Measurements from ENCODE around the gene GIN1. TPM values are rescaled to one million over a fixed set of nuclear protein-coding genes. Genes with fewer than 3 reads are reported as not detected.
"Not testable (repeated sequence)": the region's sequence is repeated elsewhere in the genome, so short reads cannot be mapped to it uniquely, and the experiment has no call there.

GIN1 gene, protein sequence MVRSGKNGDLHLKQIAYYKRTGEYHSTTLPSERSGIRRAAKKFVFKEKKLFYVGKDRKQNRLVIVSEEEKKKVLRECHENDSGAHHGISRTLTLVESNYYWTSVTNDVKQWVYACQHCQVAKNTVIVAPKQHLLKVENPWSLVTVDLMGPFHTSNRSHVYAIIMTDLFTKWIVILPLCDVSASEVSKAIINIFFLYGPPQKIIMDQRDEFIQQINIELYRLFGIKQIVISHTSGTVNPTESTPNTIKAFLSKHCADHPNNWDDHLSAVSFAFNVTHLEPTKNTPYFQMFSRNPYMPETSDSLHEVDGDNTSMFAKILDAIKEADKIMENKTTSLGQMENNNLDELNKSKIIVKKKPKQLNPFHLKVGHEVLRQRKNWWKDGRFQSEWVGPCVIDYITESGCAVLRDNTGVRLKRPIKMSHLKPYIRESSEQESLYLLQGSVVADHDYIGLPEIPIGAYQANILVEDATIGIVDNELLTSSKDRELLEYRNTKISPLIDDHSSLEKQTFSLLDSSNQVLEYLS
- 1 to 10 TPM; 5.6 to 8.5 TPM for total RNA-seq

GRCh38 chr5:103119765-103120606 is at the start of gene GIN1, which contains the start of gene PPIP5K2:
GIN1 (minus strand) TSS chr5:103120138; CDS start chr5:103108707, 11,431 bp downstream.
PPIP5K2 (plus strand) TSS chr5:103120301; CDS start chr5:103129590, 9,289 bp downstream.
- no peaks in the 10 kb centered on the region for H3K9me3 Mint-ChIP-seq
- peaks cover 24% of the 10 kb centered on the region for H3K4me1 Mint-ChIP-seq
- peak within 1 kb of the TSS; percentile 87 for H3K4me3 Mint-ChIP-seq

DNA sequence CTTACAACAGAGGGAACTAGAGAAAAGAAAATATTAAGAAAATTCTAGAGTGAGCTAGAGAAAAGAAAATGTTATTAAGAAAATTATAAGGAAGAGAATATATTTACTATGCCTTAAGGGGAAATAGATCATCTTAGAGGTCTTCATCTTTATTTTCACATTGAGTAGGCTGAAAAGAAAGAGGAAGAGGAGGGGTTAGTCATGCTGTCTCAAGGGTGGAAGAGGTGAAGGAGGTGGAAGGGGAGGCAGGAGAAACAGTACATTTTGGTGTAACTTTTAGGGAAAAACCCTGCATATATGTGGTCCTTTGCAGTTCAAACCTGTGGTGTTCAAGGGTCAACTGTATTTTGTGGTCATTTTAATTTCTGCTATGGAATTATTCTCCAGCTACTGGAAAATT is 46.8 kb upstream of the GIN1 start:
- Mint-ChIP-seq H3K4me1 (no peaks in the 10 kb centered on the region), H3K27ac (no peak overlapping the region), H3K36me3 (ENCODE audit: low read depth) (peaks cover 62% of the 10 kb centered on the region), H3K9me3 (no peaks in the 10 kb centered on the region), H3K27me3 (no peaks in the 10 kb centered on the region), H3K4me3 (no peak overlapping the region)
- no peak for ATAC-seq (replicated peaks)

More at GRCh38 chr5:103119765-103120606, at the start of gene GIN1, which contains the start of gene PPIP5K2:
- Mint-ChIP-seq H3K27me3 (no peaks in the 10 kb centered on the region), H3K36me3 (ENCODE audit: low read depth) (peaks cover 5% of the 10 kb centered on the region), H3K27ac (peak within 1 kb of the TSS; percentile 97)
- ATAC-seq (replicated peaks) = peak; percentile 93

- Mint-ChIP-seq H3K9me3 (no peaks in the 10 kb centered on the region), H3K4me1 (no peaks in the 10 kb centered on the region), H3K27me3 (no peaks in the 10 kb centered on the region), H3K36me3 (ENCODE audit: low read depth) (peaks cover 58% of the 10 kb centered on the region), H3K27ac (no peak overlapping the region), H3K4me3 (no peak overlapping the region)
- no peak for ATAC-seq (replicated peaks)
Measured at GRCh38 chr5:103151156-103151555, 31.2 kb upstream of the GIN1 start.

GRCh38 chr5:103148213-103148612 is 28.3 kb upstream of the GIN1 start:
- Mint-ChIP-seq H3K27ac (no peak overlapping the region), H3K9me3 (no peaks in the 10 kb centered on the region), H3K36me3 (ENCODE audit: low read depth) (peaks cover 30% of the 10 kb centered on the region), H3K4me3 (no peak overlapping the region), H3K4me1 (no peaks in the 10 kb centered on the region), H3K27me3 (no peaks in the 10 kb centered on the region)
- no peak for ATAC-seq (replicated peaks)

- Mint-ChIP-seq H3K4me3 (no peak overlapping the region), H3K27me3 (no peaks in the 10 kb centered on the region), H3K36me3 (ENCODE audit: low read depth) (peaks cover 31% of the 10 kb centered on the region), H3K9me3 (no peaks in the 10 kb centered on the region), H3K4me1 (no peaks in the 10 kb centered on the region), H3K27ac (no peak overlapping the region)
- ATAC-seq (replicated peaks) = no peak
Measured at GRCh38 chr5:103145196-103145595, 25.3 kb upstream of the GIN1 start.

DNA sequence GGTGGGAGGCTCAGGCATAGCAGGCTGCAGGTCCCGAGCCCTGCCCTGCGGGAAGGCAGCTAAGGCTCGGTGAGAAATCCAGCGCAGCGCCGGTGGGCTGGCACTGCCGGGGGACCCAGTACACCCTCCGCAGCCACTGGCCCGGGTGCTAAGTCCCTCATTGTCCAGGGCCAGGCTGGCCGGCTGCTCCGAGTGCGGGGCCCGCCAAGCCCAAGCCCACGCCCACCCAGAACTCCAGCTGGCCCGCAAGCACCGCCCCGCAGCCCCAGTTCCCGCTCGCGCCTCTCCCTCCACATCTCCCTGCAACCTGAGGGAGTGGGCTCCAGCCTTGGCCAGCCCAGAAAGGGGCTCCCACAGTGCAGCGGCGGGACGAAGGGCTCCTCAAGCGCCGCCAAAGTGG is 22.2 kb upstream of the GIN1 start:
- H3K27ac Mint-ChIP-seq; ATAC-seq (replicated peaks); H3K4me3 Mint-ChIP-seq; H3K9me3 Mint-ChIP-seq; H3K27me3 Mint-ChIP-seq; H3K4me1 Mint-ChIP-seq: not testable (repeated sequence)
- peaks cover 37% of the 10 kb centered on the region for H3K36me3 Mint-ChIP-seq (ENCODE audit: low read depth)

- ATAC-seq (replicated peaks) = peak; percentile 91
- no peak overlapping the region for H3K4me3 Mint-ChIP-seq
- peaks cover 35% of the 10 kb centered on the region for H3K36me3 Mint-ChIP-seq (ENCODE audit: low read depth)
- no peak overlapping the region for H3K27ac Mint-ChIP-seq
- peaks cover 3% of the 10 kb centered on the region for H3K4me1 Mint-ChIP-seq
- no peaks in the 10 kb centered on the region for H3K9me3 Mint-ChIP-seq
- H3K27me3 Mint-ChIP-seq = no peaks in the 10 kb centered on the region
Measured at GRCh38 chr5:103139264-103139865, 19.4 kb upstream of the GIN1 start.

GRCh38 chr5:103138202-103138690 is 18.3 kb upstream of the GIN1 start:
- peaks cover 4% of the 10 kb centered on the region for H3K4me1 Mint-ChIP-seq
- no peak for ATAC-seq (replicated peaks)
- H3K27ac Mint-ChIP-seq = no peak overlapping the region
- no peaks in the 10 kb centered on the region for H3K27me3 Mint-ChIP-seq
- no peaks in the 10 kb centered on the region for H3K9me3 Mint-ChIP-seq
- no peak overlapping the region for H3K4me3 Mint-ChIP-seq
- H3K36me3 Mint-ChIP-seq (ENCODE audit: low read depth) = peaks cover 35% of the 10 kb centered on the region

- Mint-ChIP-seq H3K4me1 (peaks cover 15% of the 10 kb centered on the region), H3K27me3 (no peaks in the 10 kb centered on the region), H3K36me3 (ENCODE audit: low read depth) (peaks cover 40% of the 10 kb centered on the region), H3K9me3 (no peaks in the 10 kb centered on the region), H3K4me3 (no peak overlapping the region), H3K27ac (peak overlapping the region; percentile 65)
- no peak for ATAC-seq (replicated peaks)
Measured at GRCh38 chr5:103135461-103135860, 15.5 kb upstream of the GIN1 start.

GRCh38 chr5:103133231-103133630 is 13.3 kb upstream of the GIN1 start:
- peaks cover 19% of the 10 kb centered on the region for H3K4me1 Mint-ChIP-seq
- H3K36me3 Mint-ChIP-seq (ENCODE audit: low read depth) = peaks cover 31% of the 10 kb centered on the region
- no peaks in the 10 kb centered on the region for H3K9me3 Mint-ChIP-seq
- H3K27ac Mint-ChIP-seq = peak overlapping the region; percentile 75
- no peak for ATAC-seq (replicated peaks)
- H3K4me3 Mint-ChIP-seq = peak overlapping the region; percentile 41
- H3K27me3 Mint-ChIP-seq = no peaks in the 10 kb centered on the region

GRCh38 chr5:103132684-103133083 is 12.7 kb upstream of the GIN1 start:
- ATAC-seq (replicated peaks) = peak; percentile 48

DNA sequence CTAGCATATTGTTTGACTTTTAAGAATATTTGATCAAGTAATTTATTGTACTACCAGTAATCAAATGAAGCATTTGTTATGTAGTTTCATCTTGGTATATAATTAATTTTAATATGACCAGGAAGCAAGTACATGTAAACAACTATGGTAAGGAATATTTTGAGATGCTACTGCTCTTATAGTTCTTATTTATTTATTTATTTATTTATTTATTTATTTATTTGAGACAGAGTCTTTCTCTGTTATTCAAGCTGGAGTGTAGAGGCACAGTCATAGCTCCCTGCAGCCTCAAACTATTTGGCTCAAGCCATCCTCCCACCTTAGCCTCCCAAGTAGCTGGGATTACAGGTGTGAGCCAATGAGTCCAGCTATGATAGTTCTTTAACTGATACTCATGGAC is 8.3 kb upstream of the GIN1 start:
- peaks cover 23% of the 10 kb centered on the region for H3K4me1 Mint-ChIP-seq

More at GRCh38 chr5:103132684-103133083, 12.7 kb upstream of the GIN1 start:
- H3K27ac Mint-ChIP-seq = peak overlapping the region; percentile 75
- H3K4me3 Mint-ChIP-seq = peak overlapping the region; percentile 41
- no peaks in the 10 kb centered on the region for H3K9me3 Mint-ChIP-seq
- peaks cover 31% of the 10 kb centered on the region for H3K36me3 Mint-ChIP-seq (ENCODE audit: low read depth)
- peaks cover 21% of the 10 kb centered on the region for H3K4me1 Mint-ChIP-seq
- no peaks in the 10 kb centered on the region for H3K27me3 Mint-ChIP-seq

GRCh38 chr5:103127292-103127817 is 7.4 kb upstream of the GIN1 start:
- Mint-ChIP-seq H3K4me3 (no peak overlapping the region), H3K27me3 (no peaks in the 10 kb centered on the region), H3K9me3 (no peaks in the 10 kb centered on the region), H3K27ac (no peak overlapping the region), H3K4me1 (peaks cover 24% of the 10 kb centered on the region), H3K36me3 (ENCODE audit: low read depth) (peaks cover 30% of the 10 kb centered on the region)
- ATAC-seq (replicated peaks) = no peak

More for the DNA sequence above, 8.3 kb upstream of the GIN1 start:
- Mint-ChIP-seq H3K9me3 (no peaks in the 10 kb centered on the region), H3K27me3 (no peaks in the 10 kb centered on the region), H3K36me3 (ENCODE audit: low read depth) (peaks cover 32% of the 10 kb centered on the region), H3K4me3 (no peak overlapping the region), H3K27ac (no peak overlapping the region)
- no peak for ATAC-seq (replicated peaks)

- ATAC-seq (replicated peaks) = no peak
- H3K27me3 Mint-ChIP-seq = no peaks in the 10 kb centered on the region
- H3K27ac Mint-ChIP-seq = no peak overlapping the region
- H3K36me3 Mint-ChIP-seq (ENCODE audit: low read depth) = peaks cover 30% of the 10 kb centered on the region
- H3K4me1 Mint-ChIP-seq = peaks cover 32% of the 10 kb centered on the region
- no peaks in the 10 kb centered on the region for H3K9me3 Mint-ChIP-seq
- no peak overlapping the region for H3K4me3 Mint-ChIP-seq
Measured at GRCh38 chr5:103126557-103126956, 6.6 kb upstream of the GIN1 start.

Measured in activated T-helper 17 cell treated with anti-CD3 and anti-CD28 coated beads, Interleukin-2, amount 50 U/mL, for 72 hours (primary cell).